Measurements from ENCODE around the gene TMEM178B.

TMEM178B gene

GRCh38 chr7:141436575-141437075 lies 362.8 kb downstream of the TMEM178B start:
- no peak for DNase-seq

GRCh38 chr7:141439164-141439563 lies 365.3 kb downstream of the TMEM178B start:
- no peak for DNase-seq

- DNase-seq, result no peak
Observed at GRCh38 chr7:141439776-141440175, 365.9 kb downstream of the TMEM178B start.

- no peak for DNase-seq
Observed at GRCh38 chr7:141441837-141442627, 368.2 kb downstream of the TMEM178B start.

GRCh38 chr7:141442781-141443180 lies 368.9 kb downstream of the TMEM178B start:
- no peak for DNase-seq

- no peak for DNase-seq
Observed at GRCh38 chr7:141444961-141445360, 371.1 kb downstream of the TMEM178B start.

GRCh38 chr7:141451232-141451631 lies 377.4 kb downstream of the TMEM178B start:
- DNase-seq, result no peak

GRCh38 chr7:141452911-141453310 lies 379.0 kb downstream of the TMEM178B start:
- peak in 1 of 5 donors; percentile 56 for DNase-seq

GRCh38 chr7:141454338-141454737 lies 380.5 kb downstream of the TMEM178B start:
- no peak for DNase-seq

GRCh38 chr7:141455723-141456122 lies 381.9 kb downstream of the TMEM178B start:
- no peak for DNase-seq

GRCh38 chr7:141456298-141456697 lies 382.4 kb downstream of the TMEM178B start:
- DNase-seq, result no peak

GRCh38 chr7:141456711-141457110 lies 382.8 kb downstream of the TMEM178B start:
- no peak for DNase-seq

GRCh38 chr7:141460781-141461715 lies 387.2 kb downstream of the TMEM178B start:
- DNase-seq, result no peak

GRCh38 chr7:141461924-141462323 lies 388.1 kb downstream of the TMEM178B start:
- no peak for DNase-seq

- DNase-seq, result no peak
Observed at GRCh38 chr7:141462958-141463357, 389.1 kb downstream of the TMEM178B start.

- no peak for DNase-seq
Observed at GRCh38 chr7:141463986-141464385, 390.1 kb downstream of the TMEM178B start.

- DNase-seq, result no peak
Observed at GRCh38 chr7:141464551-141464950, 390.7 kb downstream of the TMEM178B start.

- no peak for DNase-seq
Observed at GRCh38 chr7:141466151-141466904, 392.5 kb downstream of the TMEM178B start.

GRCh38 chr7:141468341-141468740 lies 394.5 kb downstream of the TMEM178B start:
- DNase-seq, result no peak

- DNase-seq, result no peak
Observed at GRCh38 chr7:141475679-141476078, 401.8 kb downstream of the TMEM178B start.

- no peak for DNase-seq
Observed at GRCh38 chr7:141477865-141478264, 404.0 kb downstream of the TMEM178B start.

- no peak for DNase-seq
Observed at GRCh38 chr7:141478845-141479244, 405.0 kb downstream of the TMEM178B start.

- DNase-seq, result no peak
Observed at GRCh38 chr7:141480953-141481352, 407.1 kb downstream of the TMEM178B start.

Data from T-helper 1 cell (primary cell).